Effector memory CD4-positive, alpha-beta T cell (primary cell): ENCODE results near the gene THAP3.

Experiments
- DNase-seq, 3 donors: peaks; one replicate each; pipeline ENCODE4 v3.0.0-alpha.2; 2020
- H3K27ac ChIP-seq: 2 replicates; pipeline ENCODE4 v1.7.0; 2013; ENCODE audit warnings: mild to moderate bottlenecking, low read length, moderate library complexity; ENCODE audit not compliant: insufficient read depth, poor library complexity, severe bottlenecking
- H3K27me3 ChIP-seq: replicated peaks from 2 replicates; pipeline ENCODE4 v1.7.0; 2013; ENCODE audit warnings: mild to moderate bottlenecking, low read length; ENCODE audit not compliant: insufficient read depth, control insufficient read depth, poor library complexity, severe bottlenecking
- H3K36me3 ChIP-seq: 2 replicates; pipeline ENCODE4 v1.7.0; 2013; ENCODE audit warnings: mild to moderate bottlenecking, low read length, moderate library complexity; ENCODE audit not compliant: control insufficient read depth, insufficient read depth
- H3K4me1 ChIP-seq: 2 replicates; pipeline ENCODE4 v1.7.0; 2013; ENCODE audit warnings: low read length, mild to moderate bottlenecking; ENCODE audit not compliant: control insufficient read depth, insufficient read depth, poor library complexity, severe bottlenecking
- H3K4me3 ChIP-seq: 2 replicates; pipeline ENCODE4 v1.7.0; 2013; ENCODE audit warnings: low read length, low read depth, mild to moderate bottlenecking; ENCODE audit not compliant: insufficient read depth, poor library complexity, severe bottlenecking
- H3K9me3 ChIP-seq: 2 replicates; pipeline ENCODE4 v1.7.0; 2013; ENCODE audit warnings: mild to moderate bottlenecking, low read length, moderate library complexity; ENCODE audit not compliant: control insufficient read depth

Gene THAP3

GRCh38 chr1:6675941-6676340, 51.3 kb downstream of the THAP3 start:
- Histone ChIP-seq H3K4me1 (no peaks in the 10 kb centered on the region), H3K4me3 (no peak overlapping the region), H3K9me3 (no peaks in the 10 kb centered on the region), H3K27me3 (no peaks in the 10 kb centered on the region), H3K27ac (no peak overlapping the region), H3K36me3 (peaks cover 33% of the 10 kb centered on the region)
- DNase-seq = no peak
